ENCODE results near the gene CAMSAP2.
"Not testable (repeated sequence)": the region's sequence is repeated elsewhere in the genome, so short reads cannot be mapped to it uniquely, and the experiment has no call there.

The CAMSAP2 gene

GRCh38 chr1:200738949-200739651, 407 bp downstream of the CAMSAP2 start:
- DNase-seq: peak; percentile 32

GRCh38 chr1:200739702-200740570, 1.2 kb downstream of the CAMSAP2 start:
- no peak for DNase-seq

GRCh38 chr1:200740571-200741208, 2.0 kb downstream of the CAMSAP2 start:
- DNase-seq: no peak

- DNase-seq: no peak
Measured at GRCh38 chr1:200741551-200742207, 3.0 kb downstream of the CAMSAP2 start.

- DNase-seq: no peak
Measured at GRCh38 chr1:200744143-200744542, 5.5 kb downstream of the CAMSAP2 start.

- DNase-seq: no peak
Measured at GRCh38 chr1:200749090-200749489, 10.4 kb downstream of the CAMSAP2 start.

- DNase-seq: not testable (repeated sequence)
Measured at GRCh38 chr1:200750749-200751148, 12.1 kb downstream of the CAMSAP2 start.

- DNase-seq: no peak
Measured at GRCh38 chr1:200751717-200752116, 13.0 kb downstream of the CAMSAP2 start.

- DNase-seq: no peak
Measured at GRCh38 chr1:200753650-200754198, 15.0 kb downstream of the CAMSAP2 start.

- DNase-seq: no peak
Measured at GRCh38 chr1:200755456-200755855, 16.8 kb downstream of the CAMSAP2 start.

GRCh38 chr1:200762089-200762488, 23.4 kb downstream of the CAMSAP2 start:
- DNase-seq: no peak

GRCh38 chr1:200767321-200767720, 28.6 kb downstream of the CAMSAP2 start:
- DNase-seq: no peak

GRCh38 chr1:200771625-200772555, 33.2 kb downstream of the CAMSAP2 start:
- DNase-seq: no peak

- no peak for DNase-seq
Measured at GRCh38 chr1:200774311-200774710, 35.6 kb downstream of the CAMSAP2 start.

- DNase-seq: no peak
Measured at GRCh38 chr1:200774735-200775444, 36.2 kb downstream of the CAMSAP2 start.

GRCh38 chr1:200775850-200776249, 37.2 kb downstream of the CAMSAP2 start:
- no peak for DNase-seq

GRCh38 chr1:200776949-200777348, 38.3 kb downstream of the CAMSAP2 start:
- no peak for DNase-seq

GRCh38 chr1:200778766-200779165, 40.1 kb downstream of the CAMSAP2 start:
- DNase-seq: no peak

GRCh38 chr1:200779326-200779725, 40.6 kb downstream of the CAMSAP2 start:
- no peak for DNase-seq

- peak; percentile 6 for DNase-seq
Measured at GRCh38 chr1:200780545-200781369, 42.1 kb downstream of the CAMSAP2 start.
